VCaP (cell line): ENCODE results near the gene FGF11.
A peak's percentile ranks its signal among the peaks of the same experiment; 100 is the strongest.
"Not testable (repeated sequence)": the region's sequence is repeated elsewhere in the genome, so short reads cannot be mapped to it uniquely, and the experiment has no call there.

ENCODE experiments used
- H3K27ac ChIP-seq: fragments of 450-650 bp; 2 replicates; pipeline ENCODE4 v1.5.1; 2017
- CTCF ChIP-seq: fragments of 450-650 bp; conservative IDR thresholded peaks from 2 replicates; pipeline ENCODE4 v1.5.1; 2017; ENCODE audit warnings: mild to moderate bottlenecking, moderate library complexity

FGF11 gene

GRCh38 chr17:7477392-7478275, 38.3 kb downstream of the FGF11 start:
- TF ChIP-seq CTCF, result no peak
- H3K27ac ChIP-seq, result no peak overlapping the region

GRCh38 chr17:7478276-7479212, 39.2 kb downstream of the FGF11 start:
- H3K27ac ChIP-seq, result peak overlapping the region; percentile 87
- TF ChIP-seq CTCF, result no peak

- TF ChIP-seq CTCF, result no peak
- peak within 1 kb of the TSS; percentile 87 for H3K27ac ChIP-seq
Observed at GRCh38 chr17:7479213-7480088, 40.1 kb downstream of the FGF11 start, which contains the start of gene ZBTB4. Gene ZBTB4 (minus strand): TSS chr17:7479631. CDS start chr17:7466801, 12,830 bp downstream.

GRCh38 chr17:7480089-7480384, 40.7 kb downstream of the FGF11 start:
- no peak for TF ChIP-seq CTCF
- H3K27ac ChIP-seq, result peak overlapping the region; percentile 87

- H3K27ac ChIP-seq, result peak within 1 kb of the TSS; percentile 87
Observed at GRCh38 chr17:7481275-7481674, 42.0 kb downstream of the FGF11 start, which contains the start of gene SLC35G6. Gene SLC35G6 (plus strand): TSS chr17:7481446. CDS start chr17:7481517, 71 bp downstream.

- H3K27ac ChIP-seq, result not testable (repeated sequence)
Observed at GRCh38 chr17:7481842-7482741, 42.8 kb downstream of the FGF11 start.

- H3K27ac ChIP-seq, result not testable (repeated sequence)
Observed at GRCh38 chr17:7482742-7483088, 43.4 kb downstream of the FGF11 start.
